K562 treated with DMSO at 1 percent for 24 hours (cell line): ENCODE data around the gene MMD2. TPM values are rescaled to one million over a fixed set of nuclear protein-coding genes. Genes with fewer than 3 reads are reported as not detected.

ENCODE experiments used
- total RNA-seq: library from RNA; unstranded; fragments of 300-600 nt; gene quantifications from 2 replicates; pipeline ENCODE4 v1.2.3, GENCODE V29; 2022; ENCODE audit warnings: low read depth; ENCODE audit not compliant: insufficient read depth

Gene MMD2, protein sequence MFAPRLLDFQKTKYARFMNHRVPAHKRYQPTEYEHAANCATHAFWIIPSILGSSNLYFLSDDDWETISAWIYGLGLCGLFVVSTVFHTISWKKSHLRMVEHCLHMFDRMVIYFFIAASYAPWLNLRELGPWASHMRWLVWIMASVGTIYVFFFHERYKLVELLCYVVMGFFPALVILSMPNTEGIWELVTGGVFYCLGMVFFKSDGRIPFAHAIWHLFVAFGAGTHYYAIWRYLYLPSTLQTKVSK
- total RNA-seq, result not detected in 2 replicates

DNA sequence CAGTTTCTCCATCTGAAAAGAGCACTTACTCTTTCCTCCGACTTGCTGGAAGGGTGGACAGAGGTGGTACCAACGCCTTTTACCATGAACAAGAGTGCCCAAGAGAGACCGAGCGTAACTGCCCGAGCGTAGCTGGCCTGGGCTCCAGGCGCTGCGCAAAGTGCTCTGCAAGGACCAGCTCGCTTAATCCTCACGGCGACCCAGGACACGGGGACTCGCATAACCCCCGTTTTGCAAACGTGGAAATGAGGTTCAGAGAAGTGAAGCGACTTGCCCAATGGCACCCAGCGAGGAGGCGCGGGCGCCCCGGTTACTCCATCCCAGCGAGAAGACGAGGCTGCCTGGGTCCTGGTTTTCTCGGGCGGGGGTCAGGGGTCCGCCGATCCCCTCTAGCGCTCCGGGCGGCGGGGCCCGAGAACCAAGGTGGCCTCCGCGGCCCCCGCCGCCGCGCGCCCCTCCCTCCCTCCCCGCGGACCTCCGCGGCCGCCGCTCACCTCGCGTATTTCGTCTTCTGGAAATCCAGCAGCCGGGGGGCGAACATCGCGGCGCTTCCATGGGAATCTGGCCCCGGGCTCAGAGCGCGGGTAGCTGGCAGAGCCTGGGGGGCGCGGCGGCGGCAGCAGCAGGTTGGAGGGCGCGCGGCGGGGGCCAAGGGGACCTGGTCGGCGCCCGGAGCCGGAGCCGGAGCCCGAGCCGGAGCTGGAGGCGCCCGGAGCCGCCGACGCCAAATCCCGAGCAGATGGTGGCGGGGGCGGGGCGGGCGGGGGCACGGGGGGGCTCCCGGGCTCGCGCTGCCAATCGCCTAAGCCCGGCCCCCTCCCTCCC is at the start of gene MMD2:
MMD2 (minus strand) TSS at position 711 of the 825 bp plus-strand sequence; CDS start at position 541, 170 bp downstream.

GRCh38 chr7:4883372-4884144 is 75.4 kb downstream of the MMD2 start, which contains the start of gene RADIL:
TSS of gene RADIL (minus strand) at chr7:4883716. CDS start at chr7:4878139, 5,577 bp downstream.

DNA sequence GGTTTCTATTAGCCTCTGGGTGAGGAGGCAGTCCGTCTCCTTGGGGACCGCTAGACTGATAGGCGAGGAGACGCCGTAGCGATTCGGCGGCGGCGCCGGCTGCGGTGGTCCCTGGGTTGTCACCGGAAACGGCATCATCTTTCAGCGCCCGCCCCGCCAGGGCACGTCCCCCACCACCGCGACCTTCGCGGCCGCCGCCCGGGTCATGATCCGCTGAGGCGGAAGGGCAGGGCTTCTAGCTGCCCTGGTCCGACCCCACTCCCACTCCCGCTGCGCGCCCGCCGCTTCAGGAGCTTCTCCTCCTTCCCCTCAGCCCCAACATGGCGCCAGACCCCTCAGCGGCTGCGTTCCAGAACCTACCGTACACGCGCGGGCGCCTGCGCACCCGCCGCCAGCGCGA is 97.3 kb downstream of the MMD2 start, which contains the start of gene PAPOLB:
PAPOLB (minus strand) TSS at position 358 of the 400 bp plus-strand sequence; CDS start at position 138, 220 bp downstream.

Other genes starting within 250 kb of the MMD2 start
- 55.9 and 59.3 TPM in 2 replicates for gene AP5Z1, start 183.6 kb downstream of the MMD2 start, total RNA-seq
- not detected in 2 replicates for gene PAPOLB, start 97.2 kb downstream of the MMD2 start, total RNA-seq
- 6.7 and 6.9 TPM in 2 replicates for gene RADIL, start 75.5 kb downstream of the MMD2 start, total RNA-seq
- gene RBAK, start 86.7 kb upstream of the MMD2 start, total RNA-seq, result 3.1 and 4.3 TPM in 2 replicates
- 79.7 and 84.0 TPM in 2 replicates for gene WIPI2, start 231.0 kb upstream of the MMD2 start, total RNA-seq